ENCODE measurements around the gene ANKRD33.
"Not testable (repeated sequence)": the region's sequence is repeated elsewhere in the genome, so short reads cannot be mapped to it uniquely, and the experiment has no call there.

The ANKRD33 gene

GRCh38 chr12:51871918-51872688 lies 15.8 kb upstream of the ANKRD33 start:
- intact Hi-C loops (cut with DNase I): no loop called here
- DNase-seq: no peak

DNA sequence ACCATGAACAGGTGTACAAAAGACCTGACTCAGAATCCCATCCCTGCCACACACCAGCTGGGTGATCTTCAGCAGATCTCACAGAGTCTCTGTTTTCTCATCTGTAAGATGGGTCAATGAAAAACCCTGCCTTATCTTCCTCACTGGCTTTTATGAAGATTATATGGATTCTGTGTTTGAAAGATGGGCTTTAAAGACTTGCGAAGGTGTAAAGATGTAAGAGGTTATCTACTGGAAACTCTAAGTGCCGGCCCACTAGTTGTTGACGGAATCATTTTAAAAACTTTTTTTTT lies 15.3 kb upstream of the ANKRD33 start:
- DNase-seq: no peak
- intact Hi-C loops (cut with DNase I): no loop called here

DNA sequence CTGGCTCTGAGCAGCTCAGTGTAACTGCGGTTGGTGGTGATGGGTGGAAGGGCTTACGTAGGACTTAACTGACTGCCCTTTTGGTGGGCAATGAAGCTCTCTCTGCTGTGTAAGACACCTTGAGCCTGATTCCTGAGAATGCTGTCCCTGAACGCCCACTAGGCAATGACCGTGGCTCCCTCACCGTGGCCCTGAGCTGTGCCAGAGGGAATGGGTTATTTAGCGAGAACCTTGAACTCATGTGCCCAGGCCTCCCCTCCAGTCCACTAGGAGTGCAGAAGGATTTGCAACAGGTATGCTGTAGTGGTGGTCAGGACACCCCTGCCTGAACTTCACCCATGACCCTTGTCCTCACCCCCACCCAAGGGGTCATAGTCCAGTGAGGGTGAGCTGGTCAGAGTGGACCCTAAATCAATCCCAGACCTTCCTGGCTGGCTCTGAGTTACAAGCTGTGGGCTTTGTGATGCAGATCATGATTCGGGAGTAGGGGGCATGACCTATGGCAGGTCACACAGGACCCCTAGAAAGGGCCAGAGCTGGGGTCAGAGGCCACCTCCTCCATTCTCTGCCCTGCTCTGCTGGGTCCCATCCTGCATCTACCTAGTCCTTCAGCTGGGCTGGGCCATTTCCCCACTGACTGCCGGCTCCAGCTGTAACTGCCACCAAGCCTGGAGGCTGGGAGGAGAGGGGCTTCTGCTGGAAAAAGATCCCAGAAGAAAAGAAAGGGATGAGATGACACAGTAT lies 14.5 kb upstream of the ANKRD33 start:
- no peak for DNase-seq
- intact Hi-C loops (cut with DNase I): no loop called here

DNA sequence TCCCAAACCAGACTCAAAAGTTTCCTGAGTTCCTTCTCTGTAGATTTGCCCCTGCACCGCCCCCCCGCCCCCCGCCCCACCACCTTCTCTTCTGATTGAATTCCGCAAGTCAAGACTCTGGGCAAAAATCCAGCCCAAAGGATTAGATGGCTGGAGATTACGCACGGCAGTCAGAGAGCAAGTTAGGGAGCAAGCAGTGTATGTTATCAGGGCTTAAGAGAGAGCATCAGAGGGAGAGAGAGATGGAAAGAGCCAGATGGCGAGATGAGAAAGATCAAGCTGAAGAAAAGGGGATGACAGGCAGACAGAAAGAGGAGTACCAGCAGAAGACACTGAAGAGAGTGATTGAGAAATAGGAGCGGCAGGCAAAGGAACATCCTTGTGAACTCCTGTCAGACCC lies 13.9 kb upstream of the ANKRD33 start:
- DNase-seq: no peak
- intact Hi-C loops (cut with DNase I): no loop called here

- DNase-seq: no peak
- intact Hi-C loops (cut with DNase I): no loop called here
Measured at GRCh38 chr12:51874486-51874885, 13.4 kb upstream of the ANKRD33 start.

GRCh38 chr12:51879102-51879501 lies 8.8 kb upstream of the ANKRD33 start:
- intact Hi-C loops (cut with DNase I): no loop called here
- no peak for DNase-seq

DNA sequence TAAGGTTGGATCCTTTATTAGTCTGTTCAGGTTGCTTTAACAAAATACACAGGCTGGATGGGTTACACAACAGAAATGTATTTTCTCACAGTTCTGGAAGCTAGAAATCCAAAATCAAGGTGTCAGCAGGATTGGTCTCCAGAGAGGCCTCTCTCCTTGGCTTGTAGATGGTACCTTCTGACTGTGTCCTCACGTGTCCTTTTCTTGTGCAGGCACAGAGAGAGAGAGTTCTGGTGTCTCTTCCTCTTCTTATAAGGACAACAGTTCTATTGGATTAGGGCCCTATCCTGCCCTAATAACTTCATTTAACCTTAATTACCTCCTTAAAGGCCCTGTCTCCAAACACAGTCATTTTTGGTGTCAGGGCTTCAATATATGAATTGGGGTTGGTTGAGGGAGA lies 4.6 kb upstream of the ANKRD33 start:
- intact Hi-C loops (cut with DNase I): no loop called here
- no peak for DNase-seq

- DNase-seq: no peak
- intact Hi-C loops (cut with DNase I): no loop called here
Measured at GRCh38 chr12:51883998-51884675, 3.8 kb upstream of the ANKRD33 start.

DNA sequence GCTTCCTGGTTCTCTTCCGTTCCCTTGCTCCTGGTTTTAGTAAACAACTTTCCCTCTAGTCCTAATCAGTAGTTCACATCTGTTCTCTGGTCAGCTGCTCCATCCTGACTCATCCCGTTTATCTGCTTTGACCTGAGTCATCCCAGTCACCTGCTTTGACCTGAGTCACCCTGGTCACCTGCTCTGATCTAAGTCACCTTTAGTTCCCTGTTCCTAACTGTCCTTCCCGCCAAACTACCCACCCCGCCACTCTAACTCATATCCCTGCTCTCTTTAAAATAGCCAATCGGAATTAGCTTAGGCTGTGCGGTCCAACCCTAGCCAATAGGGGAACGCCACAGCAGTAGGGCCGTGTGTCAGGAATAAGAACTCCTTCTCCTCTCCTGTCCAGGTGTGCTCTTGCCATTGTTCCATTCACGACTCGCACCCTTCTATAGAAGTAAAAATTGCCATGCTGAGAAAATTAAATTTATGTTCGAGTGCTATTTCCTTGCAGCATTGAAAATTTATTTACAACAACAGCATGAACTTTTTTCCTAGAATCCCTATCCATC lies 3.1 kb upstream of the ANKRD33 start:
- peak in 1 of 42 donors; percentile 6 for DNase-seq

GRCh38 chr12:51885294-51886020 lies 2.4 kb upstream of the ANKRD33 start:
- DNase-seq; intact Hi-C loops (cut with DNase I): not testable (repeated sequence)

More for the DNA sequence above, 3.1 kb upstream of the ANKRD33 start:
- intact Hi-C loops (cut with DNase I): no loop called here

GRCh38 chr12:51886021-51886710 lies 1.7 kb upstream of the ANKRD33 start:
- intact Hi-C loops (cut with DNase I): no loop called here
- peak in 27 of 42 donors; percentile 16 to 74 (median 45) for DNase-seq

DNA sequence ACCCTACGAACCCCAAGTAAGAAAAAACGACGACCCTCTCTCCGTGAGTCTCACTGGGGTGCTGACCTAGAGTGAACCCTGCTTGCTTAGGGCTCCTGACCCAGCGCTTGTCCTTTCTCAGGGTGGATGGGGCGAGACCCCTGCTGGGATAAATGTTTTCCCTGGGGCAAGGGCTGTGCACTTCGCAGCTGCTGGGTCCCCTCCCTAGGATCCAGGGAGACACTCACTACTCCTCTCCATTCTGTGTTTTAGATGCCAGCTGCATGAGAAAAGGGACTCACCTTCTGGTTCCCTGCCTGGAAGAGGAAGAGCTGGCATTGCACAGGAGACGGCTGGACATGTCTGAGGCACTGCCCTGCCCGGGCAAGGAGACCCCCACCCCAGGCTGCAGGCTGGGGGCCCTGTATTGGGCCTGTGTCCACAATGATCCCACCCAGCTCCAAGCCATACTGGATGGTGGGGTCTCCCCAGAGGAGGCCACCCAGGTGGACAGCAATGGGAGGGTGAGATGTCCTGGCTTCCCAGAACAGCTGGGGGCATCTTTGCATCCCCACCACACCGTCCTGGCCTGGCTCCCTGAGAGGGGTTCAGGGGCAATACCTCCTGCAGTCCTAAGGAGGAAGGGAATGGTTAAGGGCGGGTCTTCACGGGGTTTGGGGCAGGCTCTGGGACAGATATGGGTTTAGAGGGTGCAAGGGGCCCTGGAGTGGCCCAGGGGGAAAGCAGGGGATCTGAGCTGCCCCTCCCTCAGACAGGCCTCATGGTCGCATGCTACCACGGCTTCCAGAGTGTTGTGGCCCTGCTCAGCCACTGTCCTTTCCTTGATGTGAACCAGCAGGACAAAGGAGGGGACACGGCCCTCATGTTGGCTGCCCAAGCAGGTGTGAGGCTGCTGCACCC lies 663 bp downstream of the ANKRD33 start:
- intact Hi-C loops (cut with DNase I): no loop called here
- peak in 1 of 42 donors; percentile 10 for DNase-seq

DNA sequence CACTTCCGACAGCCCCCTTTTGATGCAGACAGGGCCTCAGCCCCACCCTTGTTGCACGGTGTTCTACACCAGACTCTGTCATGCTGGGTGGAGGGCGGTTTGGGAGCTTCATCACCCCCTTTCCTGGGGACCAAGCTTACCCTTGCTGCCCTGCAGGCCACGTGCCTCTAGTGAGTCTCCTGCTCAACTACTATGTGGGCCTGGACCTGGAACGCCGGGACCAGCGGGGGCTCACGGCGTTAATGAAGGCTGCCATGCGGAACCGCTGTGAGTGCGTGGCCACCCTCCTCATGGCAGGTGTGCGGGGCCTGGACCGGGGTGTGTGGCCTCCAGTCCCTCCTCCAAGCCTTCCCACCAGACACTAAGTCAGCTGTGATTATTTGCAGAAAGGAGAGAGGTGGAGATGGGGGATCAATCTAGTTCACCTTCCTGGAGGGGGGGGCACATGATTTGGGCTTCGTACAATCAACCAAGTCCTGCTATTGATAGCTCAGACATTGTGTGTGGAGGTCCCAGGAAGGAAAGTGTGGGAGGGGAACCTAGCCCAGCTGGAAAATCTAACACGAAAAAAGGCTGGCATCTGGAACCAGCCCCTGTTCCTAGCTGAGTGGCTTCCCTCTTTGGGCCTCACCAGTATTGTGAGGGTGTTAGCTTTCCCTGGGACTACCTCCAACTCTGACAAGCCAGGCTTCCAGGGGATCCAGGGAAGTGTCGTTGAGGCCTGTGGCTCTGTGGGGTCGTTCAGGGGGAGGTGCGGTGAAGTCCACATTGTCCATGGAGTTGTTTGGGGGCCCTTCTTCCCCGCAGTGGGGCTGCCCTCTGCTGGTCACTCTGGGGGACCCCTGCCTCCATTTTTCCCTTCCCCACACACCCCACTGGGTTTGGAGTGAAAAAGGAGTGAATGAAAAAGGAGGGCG lies 1.6 kb downstream of the ANKRD33 start:
- DNase-seq: peak in 1 of 42 donors; percentile 18
- intact Hi-C loops (cut with DNase I): loop anchor here (10.0 kb wide), 1 partner anchor 95 kb away; no protein-coding TSS in a partner anchor

DNA sequence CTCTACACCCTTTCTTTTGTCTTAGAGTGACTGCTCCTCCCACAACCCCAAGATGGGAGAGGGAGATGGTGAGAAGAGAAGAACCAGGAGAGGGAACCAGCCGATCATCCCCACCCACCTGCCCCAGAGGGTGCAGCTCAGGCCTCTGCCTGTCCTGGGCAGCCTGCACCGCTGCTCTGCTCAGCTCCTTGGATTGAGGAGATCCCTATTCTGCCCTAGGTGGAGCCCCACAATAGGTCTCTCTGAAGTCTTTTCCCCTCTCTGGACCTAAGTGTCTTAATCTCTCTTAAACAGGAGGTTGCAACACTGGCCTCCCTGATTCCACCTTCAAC lies 2.2 kb downstream of the ANKRD33 start:
- intact Hi-C loops (cut with DNase I): loop anchor here (10.0 kb wide), 1 partner anchor 95 kb away; no protein-coding TSS in a partner anchor
- DNase-seq: no peak

GRCh38 chr12:51890511-51891171 lies 2.7 kb downstream of the ANKRD33 start:
- intact Hi-C loops (cut with DNase I): loop anchor here (10.0 kb wide), 1 partner anchor 94 kb away; no protein-coding TSS in a partner anchor
- peak in 1 of 42 donors; percentile 17 for DNase-seq

- intact Hi-C loops (cut with DNase I): loop anchor here (10.0 kb wide), 1 partner anchor 93 kb away; no protein-coding TSS in a partner anchor
- DNase-seq: no peak
Measured at GRCh38 chr12:51891843-51892242, 3.9 kb downstream of the ANKRD33 start.

All from head of caudate nucleus (tissue), 42 donors.